HG03565 (cell line): Measurements from ENCODE around the gene TAS2R13.

Experiments
- ATAC-seq: cut with Tn5 transposase; IDR thresholded peaks from one replicate; pipeline ENCODE4 v1.9.1; 2021; ENCODE audit warnings: mild to moderate bottlenecking, moderate library complexity; ENCODE audit not compliant: unreplicated experiment

Gene TAS2R13

DNA sequence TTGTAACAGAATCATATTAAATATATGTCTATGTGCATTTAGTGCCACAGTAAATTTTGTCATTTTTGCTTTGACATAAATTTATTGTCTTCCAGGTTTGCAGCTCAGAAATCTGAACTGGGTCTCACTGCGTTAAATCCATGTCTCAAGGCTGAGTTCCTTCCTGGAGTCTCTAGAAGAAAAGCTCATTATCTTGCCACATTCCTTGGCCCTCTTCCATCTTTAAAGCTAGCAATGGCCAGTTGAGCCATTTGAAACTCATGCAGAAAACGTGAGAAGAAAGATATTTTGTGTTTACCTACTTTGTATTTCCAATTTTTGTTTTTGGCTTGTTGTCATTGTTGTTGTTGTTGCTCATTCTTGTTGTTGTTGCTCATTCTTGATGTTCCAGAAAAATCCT is 36.0 kb downstream of the TAS2R13 start:
- no peak for ATAC-seq

GRCh38 chr12:10867381-10867780 is 42.0 kb downstream of the TAS2R13 start:
- no peak for ATAC-seq

DNA sequence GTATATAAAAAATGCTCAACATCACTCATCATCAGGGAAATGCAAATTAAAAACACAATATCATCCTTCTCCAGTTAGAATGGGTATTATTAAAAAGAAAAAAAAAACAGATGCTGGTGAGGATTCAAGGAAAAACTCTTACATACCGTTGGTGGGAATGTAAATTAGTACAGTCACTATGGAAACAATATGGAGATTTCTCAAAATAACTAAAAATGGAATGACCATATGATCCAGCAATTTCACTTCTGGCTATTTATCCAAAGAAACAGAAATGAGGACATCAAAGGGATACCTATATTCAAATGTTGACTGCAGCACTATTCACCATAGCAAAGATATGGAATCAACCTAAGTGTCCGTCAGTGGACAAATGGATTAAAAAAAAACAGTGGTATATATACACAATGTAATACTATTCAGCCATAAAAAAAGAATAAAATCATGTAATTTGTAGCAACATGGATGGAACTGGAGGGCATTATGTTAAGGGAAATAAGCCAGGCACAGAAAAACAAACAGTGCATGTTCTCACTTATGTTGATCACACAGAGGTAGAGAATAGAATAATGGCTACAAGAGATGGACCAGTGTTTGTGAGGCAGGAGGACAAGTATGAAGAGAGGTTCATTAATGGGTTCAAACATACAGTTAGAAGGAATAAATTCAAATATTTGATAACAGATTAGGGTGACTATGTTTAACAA is 45.7 kb downstream of the TAS2R13 start:
- no peak for ATAC-seq

DNA sequence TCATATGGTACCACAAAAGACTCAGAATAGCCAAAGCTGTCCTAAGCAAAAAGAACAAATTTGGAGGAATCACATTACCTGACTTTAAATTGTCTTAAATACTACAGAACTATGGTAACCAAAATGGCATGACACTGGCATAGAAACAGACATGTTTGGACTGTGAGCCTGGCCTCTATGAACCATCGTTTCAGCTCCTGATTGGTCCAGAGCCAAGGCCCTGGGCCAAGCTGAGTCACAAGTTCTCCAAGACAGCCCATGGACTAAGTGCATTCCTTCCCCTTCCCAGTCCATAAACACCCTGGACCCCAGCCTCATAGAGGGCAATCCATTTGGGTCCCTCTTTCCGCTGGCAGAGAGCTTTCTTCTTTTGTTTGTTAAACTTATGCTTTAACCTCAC is 48.0 kb downstream of the TAS2R13 start:
- no peak for ATAC-seq
